Measurements from ENCODE around the gene ZNF576.
"Not testable (repeated sequence)": the region's sequence is repeated elsewhere in the genome, so short reads cannot be mapped to it uniquely, and the experiment has no call there.

ZNF576 gene

GRCh38 chr19:43641333-43641732 is 44.9 kb downstream of the ZNF576 start:
- H3K27ac Mint-ChIP-seq: no peak overlapping the region
- H3K4me3 Mint-ChIP-seq: peak overlapping the region; percentile 83
- H3K36me3 Mint-ChIP-seq (ENCODE audit: low read depth): peaks cover 20% of the 10 kb centered on the region
- H3K27me3 Mint-ChIP-seq (ENCODE audit: low read depth, poor library complexity): peaks cover 70% of the 10 kb centered on the region
- no peak for TF ChIP-seq CTCF (IDR thresholded peaks at IDR 0.05)
- H3K4me1 Mint-ChIP-seq: peaks cover 29% of the 10 kb centered on the region
- H3K9me3 Mint-ChIP-seq: peaks cover 14% of the 10 kb centered on the region
- no peak for DNase-seq

GRCh38 chr19:43642531-43642930 is 46.1 kb downstream of the ZNF576 start:
- peaks cover 32% of the 10 kb centered on the region for H3K36me3 Mint-ChIP-seq (ENCODE audit: low read depth)
- H3K27me3 Mint-ChIP-seq (ENCODE audit: low read depth, poor library complexity): peaks cover 61% of the 10 kb centered on the region
- TF ChIP-seq CTCF (IDR thresholded peaks at IDR 0.05): no peak
- no peak overlapping the region for H3K4me3 Mint-ChIP-seq
- peaks cover 26% of the 10 kb centered on the region for H3K9me3 Mint-ChIP-seq
- H3K27ac Mint-ChIP-seq: no peak overlapping the region
- peaks cover 23% of the 10 kb centered on the region for H3K4me1 Mint-ChIP-seq
- DNase-seq: no peak

- no peak for DNase-seq
- Mint-ChIP-seq H3K27ac (no peak overlapping the region), H3K36me3 (ENCODE audit: low read depth) (peaks cover 35% of the 10 kb centered on the region), H3K4me1 (peaks cover 16% of the 10 kb centered on the region), H3K4me3 (no peak overlapping the region), H3K9me3 (peaks cover 32% of the 10 kb centered on the region), H3K27me3 (ENCODE audit: low read depth, poor library complexity) (peaks cover 56% of the 10 kb centered on the region)
- TF ChIP-seq CTCF (IDR thresholded peaks at IDR 0.05): no peak
Measured at GRCh38 chr19:43643326-43643725, 46.9 kb downstream of the ZNF576 start.

GRCh38 chr19:43644181-43644580 is 47.8 kb downstream of the ZNF576 start:
- peaks cover 8% of the 10 kb centered on the region for H3K4me1 Mint-ChIP-seq
- no peak overlapping the region for H3K27ac Mint-ChIP-seq
- DNase-seq: no peak
- H3K9me3 Mint-ChIP-seq: peaks cover 32% of the 10 kb centered on the region
- no peak for TF ChIP-seq CTCF (IDR thresholded peaks at IDR 0.05)
- no peak overlapping the region for H3K4me3 Mint-ChIP-seq
- H3K27me3 Mint-ChIP-seq (ENCODE audit: low read depth, poor library complexity): peaks cover 47% of the 10 kb centered on the region
- H3K36me3 Mint-ChIP-seq (ENCODE audit: low read depth): peaks cover 44% of the 10 kb centered on the region

GRCh38 chr19:43648633-43649032 is 52.2 kb downstream of the ZNF576 start:
- Mint-ChIP-seq H3K4me3 (no peak overlapping the region), H3K9me3 (peaks cover 27% of the 10 kb centered on the region), H3K27me3 (ENCODE audit: low read depth, poor library complexity) (peaks cover 14% of the 10 kb centered on the region), H3K27ac (no peak overlapping the region), H3K4me1 (peaks cover 5% of the 10 kb centered on the region), H3K36me3 (ENCODE audit: low read depth) (peaks cover 66% of the 10 kb centered on the region)
- DNase-seq: no peak
- no peak for TF ChIP-seq CTCF (IDR thresholded peaks at IDR 0.05)

- H3K9me3 Mint-ChIP-seq: peaks cover 27% of the 10 kb centered on the region
- TF ChIP-seq CTCF (IDR thresholded peaks at IDR 0.05): no peak
- peaks cover 67% of the 10 kb centered on the region for H3K36me3 Mint-ChIP-seq (ENCODE audit: low read depth)
- DNase-seq: no peak
- no peak overlapping the region for H3K27ac Mint-ChIP-seq
- peaks cover 5% of the 10 kb centered on the region for H3K4me1 Mint-ChIP-seq
- peaks cover 7% of the 10 kb centered on the region for H3K27me3 Mint-ChIP-seq (ENCODE audit: low read depth, poor library complexity)
- H3K4me3 Mint-ChIP-seq: no peak overlapping the region
Measured at GRCh38 chr19:43649514-43649913, 53.1 kb downstream of the ZNF576 start.

GRCh38 chr19:43650276-43650675 is 53.9 kb downstream of the ZNF576 start:
- DNase-seq; H3K4me3 Mint-ChIP-seq; H3K27me3 Mint-ChIP-seq (ENCODE audit: low read depth, poor library complexity); H3K4me1 Mint-ChIP-seq; H3K27ac Mint-ChIP-seq: not testable (repeated sequence)
- Mint-ChIP-seq H3K9me3 (peaks cover 23% of the 10 kb centered on the region), H3K36me3 (ENCODE audit: low read depth) (peaks cover 68% of the 10 kb centered on the region)
